ENCODE measurements around the gene MFSD12.

Gene MFSD12

GRCh38 chr19:3512562-3513228 lies 44.7 kb downstream of the MFSD12 start:
- Histone ChIP-seq H3K36me3 (ENCODE audit: control insufficient read depth, low read length) (peaks cover 29% of the 10 kb centered on the region), H4K20me1 (ENCODE audit: control insufficient read depth, insufficient read depth, low read depth, low read length) (peaks cover 15% of the 10 kb centered on the region), H3K9me3 (ENCODE audit: control insufficient read depth, insufficient read depth, low read length) (no peaks in the 10 kb centered on the region), H3K4me3 (ENCODE audit: low read length) (no peak overlapping the region), H3K27ac (ENCODE audit: low read depth, low read length) (no peak overlapping the region), H3K9me2 (replicated peaks; ENCODE audit: control insufficient read depth, low read length) (no peaks in the 10 kb centered on the region), H3K4me1 (ENCODE audit: control insufficient read depth, low read length) (peaks cover 23% of the 10 kb centered on the region), H3F3A (ENCODE audit: control insufficient read depth, insufficient read depth) (peaks cover 10% of the 10 kb centered on the region), H3K27me3 (ENCODE audit: control insufficient read depth, low read length) (no peaks in the 10 kb centered on the region), H3K79me2 (ENCODE audit: control insufficient read depth, low read length) (peaks cover 91% of the 10 kb centered on the region), H3K4me2 (ENCODE audit: low read length) (no peak overlapping the region)
- no peak for TF ChIP-seq CTCF (IDR thresholded peaks at IDR 0.05; ENCODE audit: low read depth, low read length, poor library complexity, severe bottlenecking)
- TF ChIP-seq EZH2phosphoT487 (IDR thresholded peaks at IDR 0.05; ENCODE audit: borderline replicate concordance, low read length) = no peak

- Histone ChIP-seq H3K79me2 (ENCODE audit: control insufficient read depth, low read length) (peaks cover 92% of the 10 kb centered on the region), H4K20me1 (ENCODE audit: control insufficient read depth, insufficient read depth, low read depth, low read length) (peaks cover 21% of the 10 kb centered on the region), H3K4me2 (ENCODE audit: low read length) (no peak overlapping the region), H3K4me3 (ENCODE audit: low read length) (no peak overlapping the region), H3K36me3 (ENCODE audit: control insufficient read depth, low read length) (peaks cover 32% of the 10 kb centered on the region), H3K9me2 (replicated peaks; ENCODE audit: control insufficient read depth, low read length) (no peaks in the 10 kb centered on the region), H3K27ac (ENCODE audit: low read depth, low read length) (no peak overlapping the region), H3K9me3 (ENCODE audit: control insufficient read depth, insufficient read depth, low read length) (no peaks in the 10 kb centered on the region), H3F3A (ENCODE audit: control insufficient read depth, insufficient read depth) (peaks cover 8% of the 10 kb centered on the region), H3K4me1 (ENCODE audit: control insufficient read depth, low read length) (peaks cover 19% of the 10 kb centered on the region), H3K27me3 (ENCODE audit: control insufficient read depth, low read length) (no peaks in the 10 kb centered on the region)
- TF ChIP-seq CTCF (IDR thresholded peaks at IDR 0.05; ENCODE audit: low read depth, low read length, poor library complexity, severe bottlenecking) (no peak), EZH2phosphoT487 (IDR thresholded peaks at IDR 0.05; ENCODE audit: borderline replicate concordance, low read length) (no peak)
These were observed 45.7 kb downstream of the MFSD12 start for GRCh38 chr19:3511506-3512251.

GRCh38 chr19:3510727-3511126 lies 46.7 kb downstream of the MFSD12 start:
- peaks cover 15% of the 10 kb centered on the region; the same call in 1 of the 2 replicates for H4K20me1 ChIP-seq (ENCODE audit: control insufficient read depth, insufficient read depth, low read depth, low read length)
- no peak overlapping the region for H3K4me2 ChIP-seq (ENCODE audit: low read length)
- no peak overlapping the region for H3K27ac ChIP-seq (ENCODE audit: low read depth, low read length)
- no peaks in the 10 kb centered on the region for H3K9me2 ChIP-seq (replicated peaks; ENCODE audit: control insufficient read depth, low read length)
- peaks cover 10% of the 10 kb centered on the region for H3K4me1 ChIP-seq (ENCODE audit: control insufficient read depth, low read length)
- H3K36me3 ChIP-seq (ENCODE audit: control insufficient read depth, low read length) = peaks cover 36% of the 10 kb centered on the region
- TF ChIP-seq CTCF (IDR thresholded peaks at IDR 0.05; ENCODE audit: low read depth, low read length, poor library complexity, severe bottlenecking) (no peak), EZH2phosphoT487 (IDR thresholded peaks at IDR 0.05; ENCODE audit: borderline replicate concordance, low read length) (no peak)
- no peaks in the 10 kb centered on the region for H3K27me3 ChIP-seq (ENCODE audit: control insufficient read depth, low read length)
- peaks cover 4% of the 10 kb centered on the region for H3F3A ChIP-seq (ENCODE audit: control insufficient read depth, insufficient read depth)
- no peaks in the 10 kb centered on the region for H3K9me3 ChIP-seq (ENCODE audit: control insufficient read depth, insufficient read depth, low read length)
- H3K79me2 ChIP-seq (ENCODE audit: control insufficient read depth, low read length) = peaks cover 88% of the 10 kb centered on the region
- H3K4me3 ChIP-seq (ENCODE audit: low read length) = no peak overlapping the region
